Trophoblast cell (in vitro differentiated cells and primary cell): ENCODE results near the gene POC1B.

Source experiments
- DNase-seq, 2 donors: peaks; one replicate each; pipeline ENCODE4 v3.0.0-alpha.2; 2016
- H2AFZ ChIP-seq: 2 replicates; pipeline ENCODE4 v1.6.1; 2013; ENCODE audit warnings: low read length, moderate library complexity, mild to moderate bottlenecking; ENCODE audit not compliant: insufficient read depth, poor library complexity
- H2AK5ac ChIP-seq: 2 replicates; pipeline ENCODE4 v1.6.1; 2013; ENCODE audit warnings: mild to moderate bottlenecking, low read length
- H2BK120ac ChIP-seq: 2 replicates; pipeline ENCODE4 v1.6.1; 2013; ENCODE audit warnings: low read length, mild to moderate bottlenecking, moderate library complexity; ENCODE audit not compliant: insufficient read depth, poor library complexity
- H2BK12ac ChIP-seq: 2 replicates; pipeline ENCODE4 v1.6.1; 2013; ENCODE audit warnings: mild to moderate bottlenecking, low read length, moderate library complexity
- H2BK5ac ChIP-seq: 2 replicates; pipeline ENCODE4 v1.6.1; 2013; ENCODE audit warnings: low read length, low read depth, moderate library complexity, mild to moderate bottlenecking; ENCODE audit not compliant: poor library complexity
- H3K14ac ChIP-seq: 2 replicates; pipeline ENCODE4 v1.6.1; 2013; ENCODE audit warnings: mild to moderate bottlenecking, low read length
- H3K18ac ChIP-seq: 2 replicates; pipeline ENCODE4 v1.6.1; 2013; ENCODE audit warnings: mild to moderate bottlenecking, low read length
- H3K23ac ChIP-seq: 2 replicates; pipeline ENCODE4 v1.6.1; 2013; ENCODE audit warnings: low read length
- H3K27ac ChIP-seq: 2 replicates; pipeline ENCODE4 v1.5.1; 2013; ENCODE audit warnings: low read depth, mild to moderate bottlenecking, inconsistent platforms, low read length, moderate library complexity
- H3K27me3 ChIP-seq: 2 replicates; pipeline ENCODE4 v1.6.1; 2013; ENCODE audit warnings: inconsistent platforms, mild to moderate bottlenecking, low read length, moderate library complexity; ENCODE audit not compliant: insufficient read depth
- H3K36me3 ChIP-seq, 2 experiments: 1 replicate in 1 of 2; 2 replicates in 1 of 2; pipeline ENCODE4 v1.6.1; 2013; ENCODE audit warnings: low read length in 2 of 2, mild to moderate bottlenecking in 2 of 2, moderate library complexity in 1 of 2; ENCODE audit not compliant: insufficient read depth in 2 of 2, control insufficient read depth in 1 of 2
- H3K4ac ChIP-seq: 2 replicates; pipeline ENCODE4 v1.6.1; 2013; ENCODE audit warnings: low read depth, mild to moderate bottlenecking, low read length, moderate library complexity
- H3K4me1 ChIP-seq, 2 experiments: 1 replicate in 1 of 2; 2 replicates in 1 of 2; pipeline ENCODE4 v1.6.1; 2013; ENCODE audit warnings: low read length in 2 of 2, mild to moderate bottlenecking in 2 of 2, moderate library complexity in 1 of 2; ENCODE audit not compliant: insufficient read depth in 2 of 2, control insufficient read depth in 1 of 2
- H3K4me2 ChIP-seq: 2 replicates; pipeline ENCODE4 v1.6.1; 2013; ENCODE audit warnings: inconsistent platforms, mild to moderate bottlenecking, low read length, moderate library complexity
- H3K4me3 ChIP-seq: 2 replicates; pipeline ENCODE4 v1.5.1; 2013; ENCODE audit warnings: mild to moderate bottlenecking, low read depth, low read length, inconsistent platforms
- H3K79me1 ChIP-seq: one replicate; pipeline ENCODE4 v1.6.1; 2013; ENCODE audit warnings: low read length
- H3K79me2 ChIP-seq: 2 replicates; pipeline ENCODE4 v1.6.1; 2013; ENCODE audit warnings: low read length, mild to moderate bottlenecking; ENCODE audit not compliant: control insufficient read depth, insufficient read depth, poor library complexity
- H3K9ac ChIP-seq: 2 replicates; pipeline ENCODE4 v1.6.1; 2013; ENCODE audit warnings: mild to moderate bottlenecking, low read length
- H3K9me3 ChIP-seq: 2 replicates; pipeline ENCODE4 v1.6.1; 2013; ENCODE audit warnings: low read depth, mild to moderate bottlenecking, control low read depth, inconsistent platforms, low read length; ENCODE audit not compliant: insufficient read depth
- H4K12ac ChIP-seq: 2 replicates; pipeline ENCODE4 v1.6.1; 2013; ENCODE audit warnings: low read depth, mild to moderate bottlenecking, low read length, moderate library complexity
- H4K8ac ChIP-seq: 2 replicates; pipeline ENCODE4 v1.6.1; 2013; ENCODE audit warnings: low read depth, mild to moderate bottlenecking, low read length, moderate library complexity
- H4K91ac ChIP-seq: one replicate; pipeline ENCODE4 v1.6.1; 2013; ENCODE audit warnings: low read depth, mild to moderate bottlenecking, low read length, moderate library complexity
- WGBS: extraction: QIAGEN DNeasy Blood & Tissue Kit; methylation state at CpG from one replicate; pipeline ENCODE4 v1.1.7; 2013; ENCODE audit warnings: missing lambda C conversion rate; ENCODE audit not compliant: insufficient read length, insufficient coverage; ENCODE audit errors: extremely low coverage; 5-methylcytosine and 5-hydroxymethylcytosine counted together

POC1B gene

DNA sequence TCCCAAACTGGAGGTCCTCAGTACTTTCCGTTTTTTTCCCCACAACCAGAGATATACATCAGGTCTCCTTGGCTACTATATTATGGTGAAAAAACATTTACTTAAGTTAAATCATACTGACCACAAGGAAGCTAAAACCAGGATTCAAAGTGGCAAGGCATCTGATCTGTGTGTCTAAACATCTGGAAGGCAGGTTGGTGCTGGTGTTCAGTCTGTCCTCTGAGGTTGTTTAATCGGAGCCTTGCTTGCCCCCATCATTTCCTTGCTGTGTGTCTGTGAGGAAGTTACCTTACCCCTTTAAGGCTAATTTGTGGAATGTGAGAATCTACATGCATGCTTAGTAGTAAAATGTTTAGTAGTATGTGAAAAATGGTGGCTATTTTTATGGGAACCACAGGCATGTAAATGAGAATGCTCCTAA is 76.9 kb downstream of the POC1B start:
- H3K4ac ChIP-seq: no peak overlapping the region
- no peak overlapping the region for H3K4me2 ChIP-seq
- no peak overlapping the region for H3K4me3 ChIP-seq
- no peak overlapping the region for H3K9ac ChIP-seq
- no peak overlapping the region for H2AK5ac ChIP-seq
- H3K4me1 ChIP-seq: peaks cover 0 to 4% of the 10 kb centered on the region in 2 experiments
- no peak overlapping the region for H3K27ac ChIP-seq
- H3K18ac ChIP-seq: no peak overlapping the region
- no peak overlapping the region for H2BK5ac ChIP-seq
- H2BK12ac ChIP-seq: peak overlapping the region; percentile 27
- peaks cover 5% of the 10 kb centered on the region for H3K79me1 ChIP-seq
- no peak overlapping the region for H2BK120ac ChIP-seq
- no peaks in the 10 kb centered on the region for H3K36me3 ChIP-seq
- H3K79me2 ChIP-seq: no peaks in the 10 kb centered on the region
- no peak overlapping the region for H2AFZ ChIP-seq
- no peak overlapping the region for H4K12ac ChIP-seq
- H4K8ac ChIP-seq: no peak overlapping the region
- H3K9me3 ChIP-seq: no peaks in the 10 kb centered on the region
- H4K91ac ChIP-seq: no peak overlapping the region
- WGBS: no CpG with 5 or more reads among the region's 2 CpGs
- peak in 1 of 2 donors; percentile 38 for DNase-seq
- H3K14ac ChIP-seq: no peak overlapping the region
- no peak overlapping the region for H3K23ac ChIP-seq
- H3K27me3 ChIP-seq: no peaks in the 10 kb centered on the region

DNA sequence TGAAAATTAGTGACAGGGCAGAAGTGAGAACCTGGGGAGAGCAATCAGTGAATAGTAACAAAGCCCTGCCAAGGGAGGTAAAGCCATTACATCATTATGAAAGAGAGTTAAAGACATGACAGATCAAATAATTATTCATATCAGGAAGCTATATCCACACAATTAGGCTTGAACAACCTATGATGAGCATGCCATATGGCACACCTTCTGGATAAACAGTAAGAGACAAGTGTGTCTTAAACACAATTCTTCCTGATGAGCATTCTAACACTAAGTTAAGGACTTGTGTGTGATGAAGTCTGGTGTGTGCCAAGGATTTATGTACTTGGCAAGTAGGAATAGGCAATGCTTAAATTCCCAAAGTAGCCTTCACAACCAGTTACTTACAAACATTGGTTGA is 77.3 kb downstream of the POC1B start:
- H4K12ac ChIP-seq: no peak overlapping the region
- no peak overlapping the region for H2BK12ac ChIP-seq

DNA sequence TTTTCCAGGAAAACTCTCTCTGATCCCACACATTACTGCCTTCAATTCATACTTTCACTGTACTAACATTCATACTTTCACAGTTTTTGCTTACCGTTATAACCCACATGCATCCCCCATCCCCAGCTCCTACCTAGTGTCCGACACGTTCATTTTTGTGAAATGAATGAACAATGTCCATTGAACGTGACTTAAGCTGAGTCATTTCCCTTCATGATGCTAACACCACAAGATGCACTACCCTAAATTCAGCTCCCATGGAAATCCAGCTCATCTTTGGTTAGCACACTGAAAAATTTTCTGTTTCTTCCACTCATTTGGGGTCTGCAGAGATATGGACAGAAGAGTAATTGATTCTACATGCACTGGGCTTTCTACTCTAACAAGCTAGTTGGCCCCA is 85.9 kb downstream of the POC1B start:
- H3K18ac ChIP-seq: no peak overlapping the region
- H3K36me3 ChIP-seq: no peaks in the 10 kb centered on the region
- no peak overlapping the region for H4K8ac ChIP-seq
- peaks cover 4% of the 10 kb centered on the region for H3K9me3 ChIP-seq
- H3K14ac ChIP-seq: no peak overlapping the region
- no peak overlapping the region for H3K9ac ChIP-seq
- H3K4me3 ChIP-seq: no peak overlapping the region
- no CpG with 5 or more reads among the region's 4 CpGs for WGBS
- H3K27ac ChIP-seq: no peak overlapping the region
- H2AFZ ChIP-seq: no peak overlapping the region
- H4K91ac ChIP-seq: no peak overlapping the region
- H3K4me1 ChIP-seq: no peaks in the 10 kb centered on the region
- H3K79me1 ChIP-seq: no peaks in the 10 kb centered on the region
- H2BK12ac ChIP-seq: no peak overlapping the region
- H2BK5ac ChIP-seq: no peak overlapping the region
- DNase-seq: no peak
- no peaks in the 10 kb centered on the region for H3K27me3 ChIP-seq
- no peak overlapping the region for H2AK5ac ChIP-seq
- H2BK120ac ChIP-seq: no peak overlapping the region
- no peak overlapping the region for H3K4ac ChIP-seq
- H4K12ac ChIP-seq: no peak overlapping the region
- no peak overlapping the region for H3K23ac ChIP-seq
- H3K79me2 ChIP-seq: no peaks in the 10 kb centered on the region
- H3K4me2 ChIP-seq: no peak overlapping the region

More for the DNA sequence above, 77.3 kb downstream of the POC1B start:
- no peak overlapping the region for H3K27ac ChIP-seq
- H3K36me3 ChIP-seq: no peaks in the 10 kb centered on the region
- no peak overlapping the region for H3K23ac ChIP-seq
- no peak overlapping the region for H2BK120ac ChIP-seq
- H3K27me3 ChIP-seq: no peaks in the 10 kb centered on the region
- peaks cover 0 to 3% of the 10 kb centered on the region in 2 experiments for H3K4me1 ChIP-seq
- no peak overlapping the region for H3K4me3 ChIP-seq
- no peak overlapping the region for H4K91ac ChIP-seq
- no peaks in the 10 kb centered on the region for H3K9me3 ChIP-seq
- DNase-seq: no peak
- no peak overlapping the region for H3K4me2 ChIP-seq
- no peak overlapping the region for H4K8ac ChIP-seq
- H2BK5ac ChIP-seq: no peak overlapping the region
- H3K18ac ChIP-seq: no peak overlapping the region
- no peak overlapping the region for H3K14ac ChIP-seq
- no peak overlapping the region for H2AFZ ChIP-seq
- peaks cover 5% of the 10 kb centered on the region for H3K79me1 ChIP-seq
- no peak overlapping the region for H3K4ac ChIP-seq
- no peak overlapping the region for H3K9ac ChIP-seq
- H2AK5ac ChIP-seq: no peak overlapping the region
- H3K79me2 ChIP-seq: no peaks in the 10 kb centered on the region

DNA sequence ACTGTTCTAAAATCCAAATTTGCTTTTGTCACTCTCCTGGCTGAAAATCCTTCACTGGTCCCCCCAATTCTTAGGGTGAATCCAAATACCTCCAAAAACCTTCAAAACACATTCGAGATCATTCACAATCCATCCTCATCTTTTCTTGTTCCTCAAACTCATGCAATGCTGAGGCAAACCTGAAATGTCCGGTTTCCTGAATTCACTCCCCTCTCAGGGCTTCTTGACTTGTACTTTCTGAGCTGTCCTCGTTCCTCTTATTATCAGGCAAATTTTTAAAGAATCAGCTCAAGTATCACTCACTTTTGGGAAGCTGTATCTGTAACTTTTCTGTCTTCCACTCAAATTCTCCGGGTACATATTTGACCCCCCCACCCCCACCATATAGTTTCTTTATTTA is 88.6 kb downstream of the POC1B start:
- no peaks in the 10 kb centered on the region for H3K79me2 ChIP-seq
- H4K91ac ChIP-seq: no peak overlapping the region
- H3K9ac ChIP-seq: no peak overlapping the region
- H3K9me3 ChIP-seq: peaks cover 4% of the 10 kb centered on the region
- no peak overlapping the region for H3K14ac ChIP-seq
- no peak overlapping the region for H3K23ac ChIP-seq
- no peaks in the 10 kb centered on the region for H3K4me1 ChIP-seq
- H3K4ac ChIP-seq: no peak overlapping the region
- no peak overlapping the region for H3K18ac ChIP-seq
- H2BK5ac ChIP-seq: no peak overlapping the region
- H2AK5ac ChIP-seq: no peak overlapping the region
- no peak overlapping the region for H2BK12ac ChIP-seq
- H3K4me2 ChIP-seq: no peak overlapping the region
- no peak overlapping the region for H4K8ac ChIP-seq
- no peak overlapping the region for H3K27ac ChIP-seq
- no peaks in the 10 kb centered on the region for H3K36me3 ChIP-seq
- no peak overlapping the region for H3K4me3 ChIP-seq
- no peaks in the 10 kb centered on the region for H3K27me3 ChIP-seq
- H2AFZ ChIP-seq: no peak overlapping the region
- no peaks in the 10 kb centered on the region for H3K79me1 ChIP-seq
- no peak overlapping the region for H2BK120ac ChIP-seq
- no peak overlapping the region for H4K12ac ChIP-seq
- WGBS: no CpG with 5 or more reads among the region's 4 CpGs
- no peak for DNase-seq
